GM12873 (cell line): Measurements from ENCODE around the gene FYN.

Experiments used
- TF ChIP-seq, protein P1 (sequence below): IDR thresholded peaks from 2 replicates; pipeline ENCODE4 v1.5.1; 2012; ENCODE audit warnings: low read depth, mild to moderate bottlenecking, moderate library complexity, low read length, control low read depth; ENCODE audit not compliant: insufficient read depth; ENCODE audit errors: missing control alignments

Gene FYN

DNA sequence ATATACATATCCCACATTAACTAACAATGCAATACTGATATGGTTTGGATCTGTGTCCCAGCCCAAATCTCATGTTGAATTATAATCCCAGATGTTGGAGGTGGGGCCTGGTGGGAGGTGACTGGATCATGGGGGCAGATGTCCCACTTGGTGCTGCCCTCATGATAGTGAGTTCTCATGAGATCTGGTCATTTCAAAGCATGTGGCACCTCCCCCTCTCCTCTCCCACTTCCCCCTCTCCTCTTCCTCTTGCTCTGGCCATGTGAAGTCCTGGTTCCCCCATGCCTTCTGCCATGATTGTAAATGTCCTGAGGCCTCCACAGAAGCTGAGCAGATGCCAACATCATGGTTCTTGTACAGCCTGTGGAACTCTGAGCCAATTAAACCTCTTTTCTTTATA lies 71.2 kb downstream of the FYN start:
- TF ChIP-seq, protein P1, sequence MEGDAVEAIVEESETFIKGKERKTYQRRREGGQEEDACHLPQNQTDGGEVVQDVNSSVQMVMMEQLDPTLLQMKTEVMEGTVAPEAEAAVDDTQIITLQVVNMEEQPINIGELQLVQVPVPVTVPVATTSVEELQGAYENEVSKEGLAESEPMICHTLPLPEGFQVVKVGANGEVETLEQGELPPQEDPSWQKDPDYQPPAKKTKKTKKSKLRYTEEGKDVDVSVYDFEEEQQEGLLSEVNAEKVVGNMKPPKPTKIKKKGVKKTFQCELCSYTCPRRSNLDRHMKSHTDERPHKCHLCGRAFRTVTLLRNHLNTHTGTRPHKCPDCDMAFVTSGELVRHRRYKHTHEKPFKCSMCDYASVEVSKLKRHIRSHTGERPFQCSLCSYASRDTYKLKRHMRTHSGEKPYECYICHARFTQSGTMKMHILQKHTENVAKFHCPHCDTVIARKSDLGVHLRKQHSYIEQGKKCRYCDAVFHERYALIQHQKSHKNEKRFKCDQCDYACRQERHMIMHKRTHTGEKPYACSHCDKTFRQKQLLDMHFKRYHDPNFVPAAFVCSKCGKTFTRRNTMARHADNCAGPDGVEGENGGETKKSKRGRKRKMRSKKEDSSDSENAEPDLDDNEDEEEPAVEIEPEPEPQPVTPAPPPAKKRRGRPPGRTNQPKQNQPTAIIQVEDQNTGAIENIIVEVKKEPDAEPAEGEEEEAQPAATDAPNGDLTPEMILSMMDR = no peak

DNA sequence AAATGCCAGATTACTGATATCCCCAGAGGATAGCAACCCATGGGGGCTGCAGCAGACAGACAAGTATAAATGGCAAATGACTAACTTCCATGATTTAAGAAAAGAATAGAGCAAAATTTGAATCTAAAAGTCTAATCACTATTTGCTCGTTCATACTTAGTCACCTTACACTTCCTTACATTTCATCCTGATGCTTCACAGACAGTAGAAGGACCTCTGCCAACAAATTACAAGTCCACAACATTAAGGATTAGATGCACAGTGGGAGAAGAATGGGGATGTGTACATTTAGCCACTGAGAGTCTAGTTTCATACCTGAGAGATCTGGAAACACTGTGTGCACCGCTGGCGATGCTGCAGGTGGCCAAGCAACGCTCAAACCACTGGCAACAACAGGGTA lies 72.4 kb downstream of the FYN start:
- TF ChIP-seq, protein P1 = no peak

DNA sequence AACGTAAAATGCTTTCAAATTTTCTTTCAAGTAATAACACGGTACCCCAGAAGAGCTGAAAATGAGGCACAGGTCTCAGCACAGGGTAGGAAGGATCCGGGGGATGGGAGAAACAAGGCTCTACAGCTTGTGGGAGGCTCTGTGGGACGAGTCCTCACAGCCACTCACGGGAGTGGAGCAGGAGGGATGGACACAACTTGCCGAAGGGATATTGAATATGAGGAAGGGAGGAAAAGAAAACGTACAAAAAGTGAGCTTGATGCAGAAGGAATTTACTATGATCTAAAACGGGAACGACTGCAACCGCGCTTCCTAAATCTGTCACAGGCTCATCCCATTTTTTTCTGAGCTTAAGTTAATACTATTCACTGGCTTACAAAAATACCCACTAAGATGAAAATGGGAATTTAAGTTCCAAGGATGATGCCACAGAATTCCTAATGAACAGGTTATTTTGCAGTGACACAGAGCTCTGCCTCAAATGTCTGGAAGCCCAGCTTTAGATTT lies 72.9 kb downstream of the FYN start:
- TF ChIP-seq, protein P1 = no peak

DNA sequence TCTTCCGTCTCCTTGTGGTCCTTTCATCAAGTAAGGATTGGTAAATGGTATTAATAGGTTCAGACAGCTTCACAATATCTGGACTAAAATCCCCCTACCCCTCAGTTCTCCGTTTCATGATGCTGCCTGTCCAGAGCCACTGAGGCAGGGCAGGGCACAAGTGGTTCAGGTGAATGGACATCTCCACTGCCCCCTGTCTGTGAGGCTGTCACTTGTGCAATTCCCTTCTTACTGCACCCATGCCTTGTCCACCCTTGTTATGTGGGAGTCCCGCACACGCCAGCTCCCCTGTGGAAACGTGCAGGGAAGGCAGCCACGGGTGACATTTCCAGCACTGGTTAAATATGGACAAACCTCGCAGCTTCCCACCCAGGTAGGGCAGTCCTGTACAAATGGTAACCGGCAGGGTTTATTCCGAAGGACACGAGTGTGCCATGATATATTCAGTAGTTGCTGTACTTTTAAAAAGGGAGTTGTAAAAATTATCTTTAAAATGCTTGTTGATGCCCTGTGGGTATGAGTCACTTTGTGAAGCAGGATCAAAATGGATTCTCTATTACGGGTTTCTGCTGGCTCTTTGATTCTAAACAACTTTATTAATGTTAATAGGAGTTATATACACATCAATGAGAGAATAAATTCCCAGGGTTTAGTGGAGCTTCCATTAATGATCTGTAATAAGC lies 73.5 kb downstream of the FYN start:
- TF ChIP-seq, protein P1 = peak; percentile 12

DNA sequence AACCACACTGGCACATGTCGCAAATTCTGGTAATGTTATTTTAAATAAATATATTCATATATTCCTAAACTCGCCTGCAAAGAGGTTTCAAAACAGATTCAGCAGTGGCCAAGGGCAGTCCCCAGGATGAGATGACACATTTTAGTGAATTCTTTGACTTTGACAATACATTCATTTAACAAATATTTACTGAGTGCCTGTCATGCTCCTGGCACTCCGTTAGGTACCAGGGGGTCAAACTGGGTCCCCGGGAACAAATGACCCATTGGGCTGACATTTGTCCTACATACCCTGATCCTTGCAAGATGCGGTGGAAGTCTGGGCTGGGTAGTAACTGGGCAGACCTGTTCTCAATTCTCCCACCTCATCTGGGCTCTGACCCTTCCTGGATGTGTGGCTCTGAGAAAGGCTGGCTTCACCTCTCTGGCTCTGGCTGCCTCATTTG lies 74.9 kb downstream of the FYN start:
- TF ChIP-seq, protein P1 = no peak

DNA sequence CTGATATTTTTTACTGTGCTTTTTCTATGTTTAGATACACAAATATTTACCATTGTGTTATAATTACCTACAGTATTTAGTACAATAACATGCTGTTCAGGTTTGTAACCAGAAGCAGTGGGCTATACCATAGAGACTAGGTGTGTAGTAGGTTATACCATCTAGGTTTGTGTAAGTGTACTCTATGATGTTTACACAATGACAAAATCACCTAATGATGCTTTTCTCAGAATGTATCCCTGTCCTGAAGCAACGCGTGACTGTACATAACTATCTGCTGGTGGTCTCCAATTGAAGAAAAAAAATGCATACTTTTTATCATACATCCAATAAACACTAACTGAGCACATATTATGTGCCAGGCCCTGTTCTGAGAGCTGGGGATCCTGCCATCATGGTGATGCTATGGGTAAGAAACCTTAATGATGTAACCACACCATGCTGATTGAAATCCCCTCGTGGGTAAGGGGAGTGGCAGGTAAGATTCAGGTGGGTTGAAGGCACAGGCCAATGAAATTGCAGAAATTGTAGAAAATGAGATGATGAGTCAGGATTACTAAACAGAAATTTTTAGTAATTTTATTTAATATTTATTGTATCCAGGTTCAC lies 76.8 kb downstream of the FYN start:
- TF ChIP-seq, protein P1 = no peak

DNA sequence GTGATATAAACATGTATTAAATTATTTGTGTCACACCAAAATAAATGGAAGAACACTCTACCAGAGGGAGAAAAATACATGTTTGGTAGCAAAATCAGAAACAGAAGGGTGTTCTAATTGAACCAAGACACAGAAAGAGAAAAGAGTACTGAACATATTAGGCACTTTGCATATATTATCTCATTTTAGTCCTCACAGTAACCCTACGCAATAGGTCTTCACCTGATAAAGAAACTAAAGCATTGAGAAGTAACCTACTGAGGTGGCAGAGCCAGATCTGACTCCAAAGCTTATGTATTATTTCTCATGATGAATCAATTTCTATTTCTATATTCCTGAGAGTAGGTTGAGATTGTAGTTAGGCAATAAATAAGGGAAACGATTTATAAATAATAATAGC lies 77.7 kb downstream of the FYN start:
- TF ChIP-seq, protein P1 = no peak
